Measurements from ENCODE around the gene ADGB. TPM values are rescaled to one million over a fixed set of nuclear protein-coding genes. Genes with fewer than 3 reads are reported as not detected.
A peak's percentile ranks its signal among the peaks of the same experiment; 100 is the strongest.

The ADGB gene
- total and polyA plus RNA-seq, 9 of the 15 experiments (the other 6 are each of a cell fraction or from before 2014, with no cell fraction given), result not detected

- TF ChIP-seq, protein P1, sequence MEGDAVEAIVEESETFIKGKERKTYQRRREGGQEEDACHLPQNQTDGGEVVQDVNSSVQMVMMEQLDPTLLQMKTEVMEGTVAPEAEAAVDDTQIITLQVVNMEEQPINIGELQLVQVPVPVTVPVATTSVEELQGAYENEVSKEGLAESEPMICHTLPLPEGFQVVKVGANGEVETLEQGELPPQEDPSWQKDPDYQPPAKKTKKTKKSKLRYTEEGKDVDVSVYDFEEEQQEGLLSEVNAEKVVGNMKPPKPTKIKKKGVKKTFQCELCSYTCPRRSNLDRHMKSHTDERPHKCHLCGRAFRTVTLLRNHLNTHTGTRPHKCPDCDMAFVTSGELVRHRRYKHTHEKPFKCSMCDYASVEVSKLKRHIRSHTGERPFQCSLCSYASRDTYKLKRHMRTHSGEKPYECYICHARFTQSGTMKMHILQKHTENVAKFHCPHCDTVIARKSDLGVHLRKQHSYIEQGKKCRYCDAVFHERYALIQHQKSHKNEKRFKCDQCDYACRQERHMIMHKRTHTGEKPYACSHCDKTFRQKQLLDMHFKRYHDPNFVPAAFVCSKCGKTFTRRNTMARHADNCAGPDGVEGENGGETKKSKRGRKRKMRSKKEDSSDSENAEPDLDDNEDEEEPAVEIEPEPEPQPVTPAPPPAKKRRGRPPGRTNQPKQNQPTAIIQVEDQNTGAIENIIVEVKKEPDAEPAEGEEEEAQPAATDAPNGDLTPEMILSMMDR (IDR thresholded peaks at IDR 0.05 in 2 of 3, conservative IDR thresholded peaks at IDR 0.05 in 1 of 3; ENCODE audit: insufficient read depth in 2 of 3, low read depth in 1 of 3, low read length in 3 of 3), result no peak
- TF ChIP-seq PTRF (tag; IDR thresholded peaks at IDR 0.05), result no peak
- TF ChIP-seq, protein P2, sequence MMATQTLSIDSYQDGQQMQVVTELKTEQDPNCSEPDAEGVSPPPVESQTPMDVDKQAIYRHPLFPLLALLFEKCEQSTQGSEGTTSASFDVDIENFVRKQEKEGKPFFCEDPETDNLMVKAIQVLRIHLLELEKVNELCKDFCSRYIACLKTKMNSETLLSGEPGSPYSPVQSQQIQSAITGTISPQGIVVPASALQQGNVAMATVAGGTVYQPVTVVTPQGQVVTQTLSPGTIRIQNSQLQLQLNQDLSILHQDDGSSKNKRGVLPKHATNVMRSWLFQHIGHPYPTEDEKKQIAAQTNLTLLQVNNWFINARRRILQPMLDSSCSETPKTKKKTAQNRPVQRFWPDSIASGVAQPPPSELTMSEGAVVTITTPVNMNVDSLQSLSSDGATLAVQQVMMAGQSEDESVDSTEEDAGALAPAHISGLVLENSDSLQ (IDR thresholded peaks at IDR 0.05), result no peak
Observed at GRCh38 chr6:146682919-146683318, 84.1 kb downstream of the ADGB start (continued).

GRCh38 chr6:146689806-146690205, 91.0 kb downstream of the ADGB start:
- H3K9me1 ChIP-seq (ENCODE audit: control insufficient read depth, insufficient read depth, low read length), result no peaks in the 10 kb centered on the region
- ChIA-PET POLR2A (no interaction called here), CTCF (ENCODE audit: low intra/inter-chr PET ratio) (no interaction called here)
- intact Hi-C loops (cut with micrococcal nuclease), result no loop called here
- no peaks in the 10 kb centered on the region for H4K20me1 ChIP-seq (replicated peaks; ENCODE audit: control insufficient read depth, insufficient read depth, low read length)
- 4% methylated on average over 4 of the region's 4 CpGs for WGBS (ENCODE audit: insufficient coverage, low coverage, missing lambda C conversion rate)
- H3K79me2 ChIP-seq (ENCODE audit: control insufficient read depth, insufficient read depth, low read length), result no peaks in the 10 kb centered on the region
- H3K4me3 ChIP-seq, result no peak overlapping the region
- H2AFZ ChIP-seq (ENCODE audit: low read depth, low read length), result no peak overlapping the region
- in situ Hi-C loops (cut with MboI), result no loop called here
- no peak overlapping the region for H3K9ac ChIP-seq (ENCODE audit: insufficient read depth in 1 of 2, low read depth in 2 of 2, low read length in 2 of 2)
- no peak for DNase-seq (ENCODE audit: extremely low read depth in 1 of 4, low spot score in 3 of 4)
- peaks cover 3 to 4% of the 10 kb centered on the region in 2 experiments; a peak in 2 of 5 replicates for H3K27me3 ChIP-seq (ENCODE audit: control insufficient read depth in 2 of 2, insufficient read depth in 2 of 2, low read length in 2 of 2)
- H3K9me3 ChIP-seq (replicated peaks; ENCODE audit: control insufficient read depth, insufficient read depth, low read depth, low read length), result no peaks in the 10 kb centered on the region
- H3K27ac ChIP-seq (ENCODE audit: extremely low read depth, low read depth, low read length), result no peak overlapping the region
- no peaks in the 10 kb centered on the region for H3K36me3 ChIP-seq (ENCODE audit: control insufficient read depth, insufficient read depth, low read length)
- FAIRE-seq, result no peak
- H3K4me1 ChIP-seq (replicated peaks in 1 of 2; ENCODE audit: control insufficient read depth in 2 of 2, insufficient read depth in 2 of 2, low read length in 2 of 2), result no peaks in the 10 kb centered on the region
- ATAC-seq, result no peak
- BruUV-seq (replicated peaks), result no TSS peak
- no peak overlapping the region for H3K4me2 ChIP-seq (ENCODE audit: insufficient read depth, low read length)
- TF ChIP-seq ZNF140 (CRISPR knock-in tag; IDR thresholded peaks at IDR 0.05), result no peak
- TF ChIP-seq SAFB (IDR thresholded peaks at IDR 0.05; ENCODE audit: borderline replicate concordance, low read depth, low read length), result no peak
- no peak for TF ChIP-seq SIRT6 (IDR thresholded peaks at IDR 0.05; ENCODE audit: low read depth, low read length)
- TF ChIP-seq, protein P3, sequence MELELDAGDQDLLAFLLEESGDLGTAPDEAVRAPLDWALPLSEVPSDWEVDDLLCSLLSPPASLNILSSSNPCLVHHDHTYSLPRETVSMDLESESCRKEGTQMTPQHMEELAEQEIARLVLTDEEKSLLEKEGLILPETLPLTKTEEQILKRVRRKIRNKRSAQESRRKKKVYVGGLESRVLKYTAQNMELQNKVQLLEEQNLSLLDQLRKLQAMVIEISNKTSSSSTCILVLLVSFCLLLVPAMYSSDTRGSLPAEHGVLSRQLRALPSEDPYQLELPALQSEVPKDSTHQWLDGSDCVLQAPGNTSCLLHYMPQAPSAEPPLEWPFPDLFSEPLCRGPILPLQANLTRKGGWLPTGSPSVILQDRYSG (tag; conservative IDR thresholded peaks at IDR 0.05; ENCODE audit: low read depth), result no peak
- peak; percentile 44 for TF ChIP-seq CEBPB (tag; IDR thresholded peaks at IDR 0.05)
- TF ChIP-seq, protein P4, sequence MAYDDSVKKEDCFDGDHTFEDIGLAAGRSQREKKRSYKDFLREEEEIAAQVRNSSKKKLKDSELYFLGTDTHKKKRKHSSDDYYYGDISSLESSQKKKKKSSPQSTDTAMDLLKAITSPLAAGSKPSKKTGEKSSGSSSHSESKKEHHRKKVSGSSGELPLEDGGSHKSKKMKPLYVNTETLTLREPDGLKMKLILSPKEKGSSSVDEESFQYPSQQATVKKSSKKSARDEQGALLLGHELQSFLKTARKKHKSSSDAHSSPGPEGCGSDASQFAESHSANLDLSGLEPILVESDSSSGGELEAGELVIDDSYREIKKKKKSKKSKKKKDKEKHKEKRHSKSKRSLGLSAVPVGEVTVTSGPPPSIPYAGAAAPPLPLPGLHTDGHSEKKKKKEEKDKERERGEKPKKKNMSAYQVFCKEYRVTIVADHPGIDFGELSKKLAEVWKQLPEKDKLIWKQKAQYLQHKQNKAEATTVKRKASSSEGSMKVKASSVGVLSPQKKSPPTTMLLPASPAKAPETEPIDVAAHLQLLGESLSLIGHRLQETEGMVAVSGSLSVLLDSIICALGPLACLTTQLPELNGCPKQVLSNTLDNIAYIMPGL (CRISPR knock-in tag; IDR thresholded peaks at IDR 0.05), result no peak
- TF ChIP-seq ZNF592 (IDR thresholded peaks at IDR 0.05), result no peak
- no peak for TF ChIP-seq KAT2B (IDR thresholded peaks at IDR 0.05; ENCODE audit: low read depth, low read length)
